GM10248 (cell line): ENCODE measurements around the gene ABCC4.

ENCODE experiments used
- CTCF ChIA-PET: fragments of 300-600 bp; sonication (Branson Sonifier 250); formaldehyde crosslinking; extraction: SDS; loops from one replicate; lab custom pipeline; 2021; ENCODE audit warnings: antibody characterized with exemption; lab: Yijun Ruan, JAX
- POLR2A ChIA-PET: fragments of 350-650 bp; sonication (Branson Sonifier 250); formaldehyde crosslinking; extraction: SDS; loops from one replicate; lab custom pipeline; 2020; ENCODE audit warnings: antibody characterized with exemption; lab: Yijun Ruan, JAX
- DNase-seq: peaks from one replicate; pipeline ENCODE4 v3.0.0; 2012; ENCODE audit errors: extremely low spot score
- CTCF ChIP-seq: IDR thresholded peaks from 2 replicates; pipeline ENCODE4 v1.5.1; 2012; ENCODE audit warnings: mild to moderate bottlenecking, low read depth; ENCODE audit errors: extremely low read depth, missing control alignments, control extremely low read depth

The ABCC4 gene

GRCh38 chr13:95222733-95223018, 78.6 kb downstream of the ABCC4 start:
- ChIA-PET POLR2A (no interaction called here), CTCF (interaction anchor here (0.8 to 2.4 kb wide), 11 partner anchors 9 to 182 kb away, joined by 3 to 11 read pairs (median 4); no protein-coding TSS in a partner anchor)
- TF ChIP-seq CTCF = no peak
- no peak for DNase-seq

GRCh38 chr13:95221971-95222732, 79.1 kb downstream of the ABCC4 start:
- TF ChIP-seq CTCF = no peak
- DNase-seq = no peak
- POLR2A ChIA-PET = no interaction called here
- CTCF ChIA-PET = interaction anchor here (0.8 to 2.4 kb wide), 11 partner anchors 10 to 182 kb away, joined by 3 to 11 read pairs (median 4); partner anchors contain the start of gene ABCC4

- no peak for DNase-seq
- POLR2A ChIA-PET = no interaction called here
- CTCF ChIA-PET = interaction anchor here (1.3 kb wide), 1 partner anchor 29 kb away, joined by 4 read pairs; no protein-coding TSS in a partner anchor
- no peak for TF ChIP-seq CTCF
Observed at GRCh38 chr13:95220611-95221010, 80.6 kb downstream of the ABCC4 start.

GRCh38 chr13:95217920-95218830, 83.1 kb downstream of the ABCC4 start:
- CTCF ChIA-PET = interaction anchor here (3.5 kb wide), 1 partner anchor 26 kb away, joined by 17 read pairs; no protein-coding TSS in a partner anchor
- no peak for DNase-seq
- TF ChIP-seq CTCF = no peak
- POLR2A ChIA-PET = no interaction called here

- DNase-seq = no peak
- CTCF ChIA-PET = interaction anchor here (1.5 to 3.5 kb wide), 4 partner anchors 10 to 189 kb away, joined by 5 to 17 read pairs (median 10); no protein-coding TSS in a partner anchor
- TF ChIP-seq CTCF = no peak
- POLR2A ChIA-PET = no interaction called here
Observed at GRCh38 chr13:95216182-95216581, 85.1 kb downstream of the ABCC4 start.
